Tibial nerve (tissue), 4 donors: ENCODE data around the gene NMNAT1. TPM values are rescaled to one million over a fixed set of nuclear protein-coding genes. Genes with fewer than 3 reads are reported as not detected.
A peak's percentile ranks its signal among the peaks of the same experiment; 100 is the strongest.
"Not testable (repeated sequence)": the region's sequence is repeated elsewhere in the genome, so short reads cannot be mapped to it uniquely, and the experiment has no call there.

ENCODE experiments used
- DNase-seq, 2 donors: peaks; one replicate each; pipeline ENCODE4 v3.0.0-alpha.2; 2019; ENCODE audit warnings: low spot score in 2 of 2
- H3K27ac ChIP-seq, 4 donors: fragments of 200-600 bp; sonication (generic) in 3 of 4; one replicate each; pipeline ENCODE4 v1.5.1; 2017 to 2019; ENCODE audit warnings: mild to moderate bottlenecking in 1 of 4
- H3K27me3 ChIP-seq, 2 donors: fragments of 200-600 bp; sonication (generic) in 1 of 2; one replicate each; pipeline versions ENCODE4 v1.5.1 to v1.6.0; 2017 to 2019
- H3K36me3 ChIP-seq, 3 donors: fragments of 200-600 bp; sonication (generic); one replicate each; pipeline ENCODE4 v1.5.1; 2018 to 2019
- H3K4me1 ChIP-seq, 4 donors: fragments of 200-600 bp; sonication (generic) in 3 of 4; one replicate each; pipeline ENCODE4 v1.5.1; 2017 to 2019
- H3K4me3 ChIP-seq, 4 donors: fragments of 200-600 bp; sonication (generic) in 3 of 4; one replicate each; pipeline ENCODE4 v1.5.1; 2017 to 2019; ENCODE audit warnings: mild to moderate bottlenecking in 1 of 4, moderate library complexity in 1 of 4
- H3K9me3 ChIP-seq, 4 donors: fragments of 200-600 bp; sonication (generic) in 3 of 4; one replicate each; pipeline ENCODE4 v1.5.1; 2017 to 2019
- CTCF ChIP-seq, 5 experiments: fragments of 200-600 bp in 3 of 5; fragments of 450-650 bp in 2 of 5; sonication (generic) in 3 of 5; IDR thresholded peaks; one replicate each; pipeline ENCODE4 v1.5.1; 2016 to 2019; ENCODE audit warnings: antibody characterized with exemption in 5 of 5, mild to moderate bottlenecking in 3 of 5, moderate library complexity in 2 of 5
- EP300 ChIP-seq, 2 donors: sonication (generic); formaldehyde crosslinking; IDR thresholded peaks; one replicate each; pipeline ENCODE4 v1.6.1; 2017; ENCODE audit warnings: antibody characterized with exemption in 2 of 2, mild to moderate bottlenecking in 1 of 2
- POLR2A ChIP-seq, 2 donors: fragments of 450-650 bp; IDR thresholded peaks; one replicate each; pipeline ENCODE4 v1.6.1; 2017; ENCODE audit warnings: antibody characterized with exemption in 2 of 2, mild to moderate bottlenecking in 2 of 2, moderate library complexity in 2 of 2
- WGBS, 2 donors: methylation state at CpG; one replicate each; pipeline ENCODE4 v1.1.5; 2018; 5-methylcytosine and 5-hydroxymethylcytosine counted together
- total RNA-seq, 4 donors: library from RNA; depleted of rRNA; stranded (reverse); fragments of >200 nt; gene quantifications; one replicate each; pipeline ENCODE4 v1.1.0, GENCODE V29; 2016

Gene NMNAT1
- total RNA-seq, 4 donors from 2014 or later = 3.8 to 6.0 (median 4.6) TPM

GRCh38 chr1:10025354-10025753, 82.1 kb downstream of the NMNAT1 start:
- no peak for DNase-seq
- no peak for TF ChIP-seq EP300 (IDR thresholded peaks at IDR 0.05)
- WGBS, 2 donors = 79 to 83% methylated on average over 2 of the region's 2 CpGs
- no peaks in the 10 kb centered on the region for H3K4me1 ChIP-seq
- H3K27ac ChIP-seq = no peak overlapping the region
- no peaks in the 10 kb centered on the region for H3K27me3 ChIP-seq
- H3K36me3 ChIP-seq = no peaks in the 10 kb centered on the region
- no peak overlapping the region for H3K4me3 ChIP-seq
- H3K9me3 ChIP-seq = no peaks in the 10 kb centered on the region

DNA sequence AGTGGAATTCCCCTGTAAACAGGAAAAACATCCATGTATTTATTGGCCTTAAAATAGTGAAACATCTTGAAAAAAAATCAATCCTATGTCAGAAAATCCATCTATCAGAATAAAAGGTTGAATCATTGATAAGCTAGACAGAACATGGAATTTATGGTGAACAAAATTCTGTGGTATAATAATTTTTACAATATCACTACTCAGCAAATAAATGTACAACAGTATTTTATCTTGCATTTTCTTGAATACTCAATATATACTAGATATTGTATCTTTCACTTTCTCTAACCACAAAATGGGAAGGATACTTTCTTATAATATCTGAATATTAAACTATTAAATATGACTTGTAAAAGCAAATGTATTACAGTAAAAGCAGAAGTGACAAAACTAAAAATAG, 83.8 kb downstream of the NMNAT1 start:
- H3K36me3 ChIP-seq = no peaks in the 10 kb centered on the region
- H3K27me3 ChIP-seq = no peaks in the 10 kb centered on the region
- TF ChIP-seq CTCF (IDR thresholded peaks at IDR 0.05) (no peak), POLR2A (IDR thresholded peaks at IDR 0.05) (no peak), EP300 (IDR thresholded peaks at IDR 0.05) (no peak)
- no peak overlapping the region for H3K4me3 ChIP-seq
- no peak overlapping the region for H3K27ac ChIP-seq
- H3K9me3 ChIP-seq = no peaks in the 10 kb centered on the region
- no peak for DNase-seq
- H3K4me1 ChIP-seq = peaks cover 0 to 2% (median 0%) of the 10 kb centered on the region in 4 donors

GRCh38 chr1:10028956-10029500, 85.8 kb downstream of the NMNAT1 start:
- H3K27me3 ChIP-seq, H3K4me3 ChIP-seq, DNase-seq, H3K36me3 ChIP-seq, H3K9me3 ChIP-seq, H3K27ac ChIP-seq: not testable (repeated sequence)
- H3K4me1 ChIP-seq = peaks cover 0 to 14% (median 6%) of the 10 kb centered on the region in 4 donors
- WGBS, 2 donors = 74 to 84% methylated on average over 16 to 22 of the region's 24 CpGs

DNA sequence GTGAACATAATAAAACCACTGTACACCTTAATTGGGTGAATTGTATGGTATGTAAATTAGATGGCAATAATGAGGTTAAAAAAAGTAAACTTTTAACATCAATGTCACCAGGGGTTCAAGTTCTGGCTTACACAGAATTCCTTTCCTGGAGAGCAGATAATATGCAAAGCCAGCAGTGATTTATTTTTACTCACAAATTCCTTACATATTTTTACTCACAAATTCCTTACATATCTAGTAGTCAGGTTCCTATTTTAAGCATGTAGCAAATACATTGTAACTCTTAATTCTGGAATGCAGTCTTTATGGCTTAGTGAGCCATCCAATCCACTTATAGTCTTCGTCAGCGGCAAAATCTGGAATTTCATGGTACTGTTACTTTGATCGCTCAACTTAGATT, 88.2 kb downstream of the NMNAT1 start:
- no peaks in the 10 kb centered on the region for H3K27me3 ChIP-seq
- TF ChIP-seq POLR2A (IDR thresholded peaks at IDR 0.05) (no peak), CTCF (IDR thresholded peaks at IDR 0.05) (no peak)
- no peak overlapping the region for H3K4me3 ChIP-seq
- H3K27ac ChIP-seq = no peak overlapping the region
- no peaks in the 10 kb centered on the region for H3K9me3 ChIP-seq
- H3K4me1 ChIP-seq = peaks cover 0 to 38% (median 16%) of the 10 kb centered on the region in 4 donors
- no peaks in the 10 kb centered on the region for H3K36me3 ChIP-seq
- no peak for DNase-seq
- 87 to 92% methylated on average over 3 of the region's 3 CpGs for WGBS, 2 donors

DNA sequence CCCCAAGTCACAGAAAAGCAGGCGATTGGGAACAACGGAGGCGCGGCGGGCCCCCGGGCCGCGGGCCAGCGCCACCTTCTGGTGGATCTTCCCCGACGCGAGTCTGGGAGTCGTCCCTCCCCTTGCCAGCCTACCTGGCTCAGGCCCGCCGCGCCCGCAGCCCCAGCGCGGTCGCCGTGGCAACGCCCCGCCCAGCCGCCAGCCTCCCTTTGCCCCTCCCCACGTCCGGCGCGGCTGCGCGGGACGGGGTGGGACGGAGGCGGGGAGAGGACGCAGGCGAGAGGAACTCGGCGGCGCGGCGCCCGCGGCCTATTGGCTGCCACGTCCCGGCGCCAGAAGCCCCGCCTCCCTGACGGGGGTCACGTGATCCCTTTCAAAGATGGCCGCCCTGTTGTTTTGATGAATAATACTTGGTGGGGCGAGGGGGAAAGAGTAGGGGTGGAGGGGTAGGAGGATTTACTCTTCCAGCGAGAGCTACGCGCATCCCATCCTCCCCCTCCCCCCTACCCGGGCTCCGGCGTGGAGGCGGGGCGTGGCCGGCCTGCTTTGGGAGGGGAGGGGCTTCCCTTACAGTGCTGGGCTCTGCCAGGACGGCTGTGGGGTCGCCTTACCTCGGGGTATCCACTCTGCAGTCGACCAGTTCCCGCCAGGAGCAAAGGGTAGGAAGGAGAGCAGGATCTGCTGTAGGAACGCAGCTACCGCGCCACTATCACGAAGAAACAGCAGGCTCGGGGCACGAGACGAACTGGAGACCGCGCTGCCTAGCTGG, 89.5 kb downstream of the NMNAT1 start, which contains the start of gene UBE4B:
Gene UBE4B, plus strand, starts transcription at position 369 of the 769 bp plus-strand sequence. CDS start 713 bp downstream, outside the sequence.
- peak; percentile 97 to 98 for DNase-seq
- Histone ChIP-seq H3K27me3 (no peaks in the 10 kb centered on the region), H3K4me1 (peaks cover 0 to 38% (median 16%) of the 10 kb centered on the region in 4 donors), H3K36me3 (peaks cover 0 to 11% (median 3%) of the 10 kb centered on the region in 3 donors), H3K9me3 (no peaks in the 10 kb centered on the region), H3K27ac (peak within 1 kb of the TSS; percentile 83 to 99 (median 98)), H3K4me3 (peak within 1 kb of the TSS; percentile 71 to 100 (median 96))
- WGBS, 2 donors = 0 to 1% methylated on average over 48 to 50 of the region's 73 CpGs
- peak; percentile 40 to 64 for TF ChIP-seq POLR2A (IDR thresholded peaks at IDR 0.05)
- TF ChIP-seq EP300 (IDR thresholded peaks at IDR 0.05) = peak; percentile 46 to 87
- TF ChIP-seq CTCF (IDR thresholded peaks at IDR 0.05) = peak; percentile 88 to 95 (median 94)

GRCh38 chr1:10033359-10033845, 90.1 kb downstream of the NMNAT1 start:
- no peak for TF ChIP-seq EP300 (IDR thresholded peaks at IDR 0.05)
- TF ChIP-seq POLR2A (IDR thresholded peaks at IDR 0.05) = no peak
- TF ChIP-seq CTCF (IDR thresholded peaks at IDR 0.05) = no peak
- peaks cover 0 to 16% (median 3%) of the 10 kb centered on the region in 3 donors for H3K36me3 ChIP-seq
- 0 to 1% methylated on average over 19 of the region's 19 CpGs for WGBS, 2 donors
- H3K4me1 ChIP-seq = peaks cover 0 to 38% (median 16%) of the 10 kb centered on the region in 4 donors
- DNase-seq = no peak
- peak overlapping the region; percentile 83 to 99 (median 98) for H3K27ac ChIP-seq
- no peaks in the 10 kb centered on the region for H3K27me3 ChIP-seq
- H3K9me3 ChIP-seq = no peaks in the 10 kb centered on the region
- H3K4me3 ChIP-seq = peak overlapping the region; percentile 71 to 100 (median 96)
